Non-pigmented ciliary epithelial cell (primary cell): Measurements from ENCODE around the gene GPRASP1.

Source experiments
- DNase-seq: peaks from one replicate; pipeline ENCODE4 v3.0.0-alpha.2; 2010; ENCODE audit warnings: low read depth

Gene GPRASP1

DNA sequence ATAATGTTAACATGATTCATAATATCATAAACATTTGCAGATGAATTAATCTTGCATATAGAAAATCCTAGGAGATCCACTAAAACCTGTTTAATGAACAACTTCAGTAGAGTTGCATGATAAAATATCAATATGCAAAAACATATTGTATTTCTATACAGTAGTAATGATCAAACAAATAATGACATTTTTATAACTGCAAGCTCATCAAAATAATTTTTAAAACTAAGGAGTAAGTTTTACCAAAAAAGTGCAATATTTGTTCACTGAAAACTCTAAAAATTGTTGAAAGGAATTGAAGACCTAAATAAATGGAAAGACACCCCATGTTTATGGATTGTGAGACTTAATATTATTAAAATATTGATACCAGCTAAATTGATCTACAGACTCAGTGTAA, 45.0 kb downstream of the GPRASP1 start:
- DNase-seq, result no peak

DNA sequence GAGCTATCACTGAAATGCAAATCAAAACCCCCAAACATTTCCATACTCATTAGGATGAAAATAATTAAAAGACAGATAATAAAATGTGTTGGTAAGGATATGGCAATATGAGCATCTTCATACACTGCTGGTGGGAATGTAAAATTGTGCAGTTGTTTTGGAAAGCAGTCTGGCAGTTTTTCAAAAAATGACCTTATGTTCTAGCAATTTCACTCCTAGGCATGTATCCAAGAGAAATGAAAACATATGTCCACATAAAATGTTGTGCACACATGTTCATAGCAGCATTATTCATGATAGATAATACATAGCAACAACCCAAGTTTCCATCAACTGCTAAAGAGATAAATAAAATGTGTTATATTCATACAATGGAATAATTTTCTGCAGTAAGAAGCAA, 46.2 kb downstream of the GPRASP1 start:
- DNase-seq, result no peak
